Fibroblast of lung (primary cell): ENCODE data around the gene TXNL4B.

Experiments
- CTCF ChIP-seq, 2 donors: IDR thresholded peaks in 1 of 2; conservative IDR thresholded peaks in 1 of 2; 1 replicate in 1 of 2; 2 replicates in 1 of 2; pipeline ENCODE4 v1.5.1; 2011 to 2012; ENCODE audit warnings: low read length in 2 of 2, control low read depth in 1 of 2, inconsistent platforms in 1 of 2, low read depth in 1 of 2, mild to moderate bottlenecking in 1 of 2
- EZH2 ChIP-seq: IDR thresholded peaks from 2 replicates; pipeline ENCODE4 v1.5.1; 2012; ENCODE audit warnings: low read length, control low read depth, mild to moderate bottlenecking; ENCODE audit errors: missing control alignments

- TF ChIP-seq CTCF (conservative IDR thresholded peaks at IDR 0.05 in 1 of 2, IDR thresholded peaks at IDR 0.05 in 1 of 2; ENCODE audit: low read depth in 1 of 2, low read length in 2 of 2) (no peak), EZH2 (no peak)
These were observed 24.5 kb downstream of the TXNL4B start for GRCh38 chr16:72068930-72069329.
